NCI-H2081 (cell line): Measurements from ENCODE around the gene SPATA16.
"Not testable (repeated sequence)": the region's sequence is repeated elsewhere in the genome, so short reads cannot be mapped to it uniquely, and the experiment has no call there.

Experiments
- DNase-seq, 2 experiments: peaks; one replicate each; lab custom pipeline; 2025; lab: John Stamatoyannopoulos, UW

SPATA16 gene

DNA sequence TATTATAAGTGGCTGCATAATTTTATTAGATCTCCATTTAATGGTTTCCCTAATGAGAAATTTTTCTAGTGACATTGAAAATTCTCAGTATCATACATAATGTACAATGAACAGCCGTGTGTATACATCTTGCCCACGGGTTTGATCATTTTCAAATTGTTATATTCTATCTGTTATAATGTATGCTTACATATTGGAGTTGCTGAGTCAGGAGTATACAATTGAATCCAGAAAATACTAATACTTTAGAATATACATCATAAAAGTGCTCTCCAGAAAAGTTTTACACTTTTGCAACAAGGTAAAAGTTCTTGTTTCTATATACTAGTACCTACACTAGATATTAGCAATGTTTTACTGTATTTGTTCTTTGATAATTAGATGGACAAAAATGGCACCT lies 82.8 kb downstream of the SPATA16 start:
- no peak for DNase-seq

DNA sequence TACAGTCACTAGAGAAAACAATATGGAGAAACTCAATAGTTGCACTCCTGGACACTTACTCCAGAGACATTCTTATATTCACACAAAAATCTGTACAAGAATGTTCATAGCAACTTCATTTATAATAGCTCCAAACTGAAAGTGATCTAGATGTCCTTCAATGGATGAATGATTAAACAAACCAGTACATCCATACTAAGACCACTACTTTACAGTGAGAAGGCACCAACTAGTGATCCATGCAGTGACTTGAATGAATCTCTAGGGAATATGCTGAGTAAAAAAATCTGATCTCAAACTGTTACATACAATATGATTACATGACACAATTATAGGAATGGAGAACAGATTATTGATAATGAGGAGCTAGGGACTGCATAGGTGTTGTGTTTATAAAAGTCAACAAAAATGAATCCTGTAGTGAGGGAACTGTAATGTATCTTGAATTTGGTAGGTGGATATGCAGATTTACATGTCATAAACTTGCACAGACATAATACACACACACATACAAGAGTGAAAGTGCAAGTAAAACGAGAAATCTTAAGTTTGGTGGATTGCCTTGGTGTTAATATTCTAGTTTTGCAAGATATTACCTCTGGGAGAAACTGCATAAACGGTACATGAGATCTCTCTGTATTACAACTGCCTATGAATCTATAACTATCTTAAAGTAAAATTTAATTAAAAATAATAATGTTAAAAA lies 85.7 kb downstream of the SPATA16 start:
- no peak for DNase-seq

DNA sequence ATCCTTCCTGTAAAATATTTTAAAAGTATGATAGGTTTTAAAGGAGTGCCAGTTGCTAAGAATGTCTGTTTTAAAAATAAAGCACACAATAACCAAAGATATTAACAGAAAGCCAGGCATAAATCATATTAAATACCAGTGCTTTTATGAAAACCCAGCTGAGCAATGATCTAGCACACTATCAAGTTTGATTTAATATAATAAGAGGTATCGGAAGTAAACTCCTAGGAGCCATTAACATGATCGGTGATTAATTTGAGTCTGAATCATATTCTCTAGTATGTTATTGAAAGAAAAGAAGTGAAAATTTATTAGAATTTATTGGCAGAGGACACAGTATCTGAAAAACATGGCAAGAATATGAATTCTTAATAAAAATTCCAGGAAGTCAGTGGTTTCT lies 91.7 kb downstream of the SPATA16 start:
- DNase-seq: no peak

DNA sequence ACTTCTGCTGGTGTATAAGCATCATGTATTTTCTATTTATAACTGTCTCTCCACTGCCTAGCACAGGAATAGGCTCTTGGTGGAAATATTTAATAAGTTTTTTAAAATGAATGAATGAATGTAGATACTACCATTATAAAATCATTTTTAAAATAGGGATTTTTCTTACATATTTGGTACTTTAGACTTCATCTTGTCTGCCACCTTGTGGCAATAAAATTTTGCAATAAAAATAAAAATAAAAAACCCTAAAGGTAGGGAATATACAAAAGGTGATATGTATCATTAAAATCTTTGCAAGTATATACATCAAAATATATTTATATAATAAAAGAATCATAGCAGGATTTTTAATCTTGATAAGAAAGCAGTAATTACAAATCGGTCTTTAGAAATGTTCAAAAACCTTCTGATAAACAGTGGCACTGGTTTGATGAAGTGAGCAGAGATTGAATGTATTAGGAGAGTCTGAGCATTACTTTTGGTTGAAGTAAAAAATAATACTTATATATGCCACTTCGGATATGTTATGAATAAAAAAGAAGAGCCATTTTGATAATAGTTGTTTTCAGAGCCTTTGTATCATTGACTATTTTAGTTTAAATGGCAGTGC lies 95.2 kb downstream of the SPATA16 start:
- DNase-seq: no peak

DNA sequence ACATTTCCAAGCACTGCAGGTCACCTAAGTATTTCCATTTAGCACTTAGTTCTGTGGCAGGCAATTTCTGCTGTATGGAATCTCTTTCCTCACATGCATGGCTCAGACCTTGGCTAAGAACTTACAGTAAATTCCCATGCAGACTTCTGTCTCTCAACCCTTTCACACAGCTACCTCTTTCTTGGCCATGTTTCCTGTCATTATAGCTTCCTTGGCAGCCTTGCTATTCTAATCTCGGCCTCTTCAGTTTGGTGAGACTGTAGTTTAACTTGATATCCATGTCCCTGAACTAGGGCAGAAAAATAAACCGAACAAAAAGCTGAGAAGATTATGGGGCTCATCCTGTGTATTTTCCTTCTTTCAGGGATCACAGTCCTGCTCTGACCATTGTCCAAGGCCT lies 96.0 kb downstream of the SPATA16 start:
- no peak for DNase-seq

DNA sequence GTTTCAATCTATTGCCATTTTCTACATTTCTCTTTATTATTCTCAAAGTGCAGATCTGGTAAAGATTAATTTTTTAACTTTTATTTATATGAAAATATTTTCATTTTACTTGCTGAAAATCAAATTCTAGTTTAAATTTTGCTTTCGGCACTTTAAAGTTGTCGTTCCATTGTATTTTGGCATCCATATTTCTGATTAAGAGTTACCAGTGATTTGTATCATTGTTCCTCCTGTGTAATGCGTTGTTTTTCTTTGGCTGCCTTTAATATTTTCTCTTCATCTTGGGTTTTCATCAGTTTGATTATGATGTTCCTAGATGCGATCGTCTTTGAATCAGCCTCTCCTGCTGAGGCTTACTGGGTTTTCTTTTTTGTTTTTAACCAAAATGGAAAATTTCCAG lies 97.3 kb downstream of the SPATA16 start:
- no peak for DNase-seq

DNA sequence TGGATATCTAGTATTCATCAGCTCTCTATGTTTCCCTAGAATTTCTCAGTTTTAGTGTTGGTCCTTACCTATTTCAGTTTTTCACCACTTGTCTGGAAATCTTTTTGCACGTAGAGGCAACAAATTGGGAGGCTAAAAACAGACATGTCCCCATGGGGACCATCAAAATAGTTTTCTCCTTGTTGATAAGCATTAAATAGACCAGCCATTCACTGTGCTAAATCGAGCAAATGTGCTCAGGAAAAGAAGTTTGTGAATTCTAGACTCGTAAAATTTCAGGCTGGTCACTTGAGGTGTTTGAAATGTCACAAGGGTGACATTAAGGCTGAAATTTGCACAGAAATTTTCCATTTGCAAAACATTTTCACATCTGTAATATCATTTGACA lies 102.6 kb downstream of the SPATA16 start:
- no peak for DNase-seq

DNA sequence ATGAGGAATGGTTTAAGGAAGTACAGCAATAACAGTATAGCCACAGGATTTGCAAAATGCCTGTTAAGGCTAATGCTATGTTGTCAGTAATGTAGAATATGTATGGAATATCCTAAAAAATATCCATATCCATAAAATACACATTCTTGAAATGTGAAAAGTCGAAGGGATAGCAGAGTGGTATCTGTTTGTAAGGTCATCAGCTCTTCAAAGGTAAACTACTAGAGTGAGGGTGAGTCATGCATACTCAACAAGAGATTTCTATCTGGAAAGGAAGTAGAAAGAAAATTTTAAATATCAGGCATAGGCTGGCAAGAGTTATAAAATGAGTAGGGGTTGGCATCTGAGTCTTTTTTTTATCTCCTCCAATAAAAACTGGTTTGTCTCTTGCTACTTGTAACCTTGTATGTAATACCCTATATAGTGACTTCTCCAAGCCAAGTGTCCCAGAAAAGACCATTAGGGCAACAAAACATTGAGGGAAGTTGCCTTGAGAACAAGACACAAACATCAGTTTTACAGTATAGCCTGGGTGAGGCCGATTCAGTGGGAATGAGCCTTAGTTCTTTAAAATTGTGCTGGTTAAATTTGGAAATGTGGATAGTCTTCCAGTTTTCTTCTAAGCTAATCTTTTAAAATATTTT lies 103.1 kb downstream of the SPATA16 start:
- DNase-seq: no peak

DNA sequence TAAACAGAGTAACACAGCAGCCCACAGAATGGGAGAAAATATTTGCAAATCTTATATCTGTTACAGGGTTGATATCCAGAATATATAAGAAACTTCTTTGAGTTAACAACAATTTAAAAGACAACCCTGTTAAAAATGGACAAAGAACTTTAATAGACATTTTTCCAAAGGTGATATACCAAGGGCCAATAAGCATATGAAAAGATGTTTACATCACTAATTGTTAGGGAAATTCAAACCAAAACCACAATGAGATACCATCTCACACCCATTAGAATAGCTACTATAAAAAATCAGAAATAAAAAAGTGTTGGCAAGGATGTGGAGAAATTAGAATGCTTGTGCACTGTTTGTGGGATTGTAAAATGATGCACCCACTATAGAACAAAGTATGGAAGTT lies 110.8 kb downstream of the SPATA16 start:
- DNase-seq: no peak

DNA sequence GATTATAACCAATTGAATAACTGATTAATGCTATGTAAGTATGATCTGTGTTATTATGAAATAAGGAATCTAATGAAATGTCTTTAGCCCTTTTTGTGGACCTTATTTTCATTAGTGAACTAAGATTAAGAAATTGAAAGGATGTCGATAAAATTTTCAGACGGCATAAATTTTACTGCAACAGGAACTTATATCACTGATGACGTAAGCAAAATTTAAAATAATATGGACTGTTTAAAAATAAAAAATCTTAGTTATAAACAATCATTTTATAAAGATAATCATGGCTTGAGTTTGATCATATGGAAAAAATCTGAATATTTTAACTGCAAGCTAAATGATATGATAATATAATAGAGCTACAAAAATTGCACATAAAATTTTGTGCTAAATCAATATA lies 112.7 kb downstream of the SPATA16 start:
- DNase-seq: no peak

DNA sequence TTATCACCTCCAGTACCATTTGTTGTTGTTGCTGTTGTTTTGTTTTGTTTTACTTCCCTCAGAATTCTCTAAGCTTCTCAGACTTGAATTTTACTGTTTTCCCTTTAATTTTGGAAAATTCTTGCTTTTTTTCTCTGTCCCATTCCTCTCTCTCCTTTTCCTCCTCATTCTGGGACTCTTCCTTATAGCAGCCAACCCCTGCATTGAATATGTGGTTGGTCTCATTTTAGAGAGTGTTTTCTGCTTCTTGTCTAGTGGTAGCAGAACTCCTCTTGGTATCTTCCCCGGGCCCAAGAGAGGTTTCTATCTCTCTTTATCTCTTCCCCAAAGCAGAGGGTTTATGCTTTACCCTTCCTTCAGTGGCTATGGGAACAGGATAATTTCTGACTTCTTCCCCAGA lies 113.6 kb downstream of the SPATA16 start:
- no peak for DNase-seq

DNA sequence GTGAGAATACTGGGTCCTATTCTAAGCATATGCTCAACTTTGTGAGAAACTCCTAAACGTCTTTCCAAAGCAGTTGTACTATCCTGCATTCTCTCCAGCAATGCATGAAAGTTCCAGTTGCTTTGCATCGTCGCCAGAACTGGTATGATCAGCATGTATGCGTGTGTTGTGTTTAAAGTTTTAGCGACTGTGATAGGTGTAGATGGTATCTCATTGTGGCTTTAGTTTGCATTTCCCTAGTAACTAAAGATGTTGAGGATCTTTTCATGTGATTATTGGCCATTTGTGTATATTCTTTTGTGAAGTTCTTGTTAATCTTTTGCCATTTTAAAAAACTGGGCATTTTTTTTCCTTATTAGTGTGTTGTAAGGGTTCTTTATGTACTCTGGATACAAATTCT lies 115.1 kb downstream of the SPATA16 start:
- no peak for DNase-seq

DNA sequence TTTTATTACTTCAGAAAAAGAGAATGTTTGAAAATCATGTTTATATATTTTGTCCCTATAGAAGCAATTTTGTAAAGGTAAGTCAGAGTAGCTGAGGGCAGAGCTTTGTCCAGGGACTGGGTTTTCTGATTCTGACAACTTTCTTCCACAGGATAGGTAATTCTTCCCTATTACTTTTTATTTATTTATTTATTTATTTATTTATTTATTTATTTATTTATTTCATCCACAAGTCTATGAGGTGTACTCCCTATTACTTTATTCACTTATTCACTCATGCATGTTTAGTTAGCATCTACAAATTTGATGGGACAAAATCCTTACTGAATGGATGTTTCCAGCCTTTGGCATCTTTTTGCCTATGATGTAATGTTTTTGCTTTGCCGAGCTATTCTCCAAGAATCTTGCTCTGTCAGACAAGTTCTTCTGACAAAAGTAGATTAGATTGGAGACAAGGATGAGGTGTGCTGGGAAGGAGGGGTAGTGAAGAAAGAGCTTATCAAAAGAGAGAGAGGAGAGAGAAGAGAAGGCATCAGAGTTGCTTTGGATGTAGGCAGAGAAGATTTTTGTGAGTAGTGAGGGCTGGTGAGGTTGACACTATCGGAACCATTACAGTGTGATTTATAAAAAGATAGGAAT lies 119.4 kb downstream of the SPATA16 start:
- no peak for DNase-seq

DNA sequence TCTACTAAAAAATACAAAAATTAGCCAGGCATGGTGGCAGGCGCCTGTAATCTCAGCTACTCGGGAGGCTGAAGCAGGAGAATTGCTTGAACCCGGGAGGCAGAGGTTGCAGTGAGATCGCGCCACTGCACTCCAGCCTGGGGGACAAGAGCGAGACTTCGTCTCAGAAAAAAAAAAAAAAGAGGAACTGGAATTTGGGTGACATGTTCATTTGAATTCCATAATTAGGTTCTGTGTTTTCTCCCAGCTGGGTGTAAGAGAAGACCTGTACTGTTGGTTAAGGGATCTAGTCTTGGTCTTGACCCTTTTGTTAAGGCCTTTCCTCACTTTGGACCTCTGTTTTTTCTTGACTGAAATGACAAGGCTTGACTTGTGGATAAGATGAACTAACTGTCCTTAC lies 120.9 kb downstream of the SPATA16 start:
- DNase-seq: not testable (repeated sequence)

DNA sequence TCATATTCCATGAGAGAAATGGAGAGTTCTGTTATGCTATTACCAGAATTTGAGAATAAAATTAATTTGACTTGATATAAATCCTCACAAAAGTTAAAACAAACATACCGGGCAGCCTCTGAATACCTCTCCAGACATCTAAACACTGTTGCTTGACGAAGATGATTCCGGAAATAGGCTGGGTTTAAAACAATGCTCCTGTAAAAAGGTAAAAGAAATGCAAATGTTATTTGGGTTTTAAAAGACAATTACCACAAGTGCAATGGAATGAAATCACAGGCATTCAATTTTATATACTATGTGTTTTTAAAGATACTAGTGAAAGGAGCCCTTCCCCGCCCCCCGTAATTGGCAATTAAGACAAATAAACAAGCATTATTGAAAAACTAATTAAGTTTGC lies 121.7 kb downstream of the SPATA16 start:
- no peak for DNase-seq

DNA sequence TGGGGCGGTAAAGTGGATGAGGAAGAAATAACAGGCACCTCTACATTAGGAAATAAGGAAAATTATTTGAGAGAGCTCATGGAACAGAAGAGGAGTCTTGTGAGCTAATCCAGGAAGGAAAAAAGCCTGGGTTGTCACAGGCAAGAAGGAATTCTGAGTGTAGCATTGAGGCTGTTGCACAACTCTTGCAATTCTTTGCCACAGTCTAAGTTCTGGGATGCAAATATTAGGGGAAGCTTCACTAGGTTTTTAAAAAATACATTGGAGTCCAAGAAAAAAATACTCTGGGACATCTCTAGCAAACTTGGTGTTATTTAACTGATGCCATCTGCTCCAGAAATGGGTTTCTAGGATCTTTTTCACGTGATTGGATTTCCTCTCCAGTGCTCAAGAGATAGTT lies 122.3 kb downstream of the SPATA16 start:
- no peak for DNase-seq

DNA sequence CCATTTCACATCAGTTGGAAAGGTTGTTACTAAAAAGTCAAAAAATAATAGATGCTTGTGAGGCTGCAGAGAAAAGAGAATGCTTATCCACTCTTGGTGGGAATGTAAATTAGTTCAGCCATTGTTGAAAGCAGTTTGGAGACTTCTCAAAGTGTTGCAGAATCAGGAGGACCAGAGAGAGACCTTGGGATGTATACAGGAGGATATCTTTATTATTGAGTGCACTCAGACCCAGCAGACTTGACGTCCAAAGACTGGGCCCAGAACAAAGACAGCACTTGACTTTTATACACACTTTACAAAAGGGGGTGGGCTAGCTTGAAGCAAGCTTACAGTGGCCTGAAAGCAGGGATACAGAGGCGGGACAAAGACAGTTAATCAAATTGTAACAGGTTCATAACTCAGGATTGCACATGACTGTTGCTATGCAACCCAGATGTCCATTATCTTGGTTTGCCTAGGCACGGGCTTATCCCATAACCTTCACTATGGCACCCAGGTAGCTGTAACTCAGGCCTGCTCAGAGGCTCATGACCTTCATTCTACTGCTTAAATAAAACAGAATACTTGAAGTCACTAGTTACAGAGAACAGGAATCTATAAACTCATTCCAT lies 127.7 kb downstream of the SPATA16 start:
- no peak for DNase-seq

DNA sequence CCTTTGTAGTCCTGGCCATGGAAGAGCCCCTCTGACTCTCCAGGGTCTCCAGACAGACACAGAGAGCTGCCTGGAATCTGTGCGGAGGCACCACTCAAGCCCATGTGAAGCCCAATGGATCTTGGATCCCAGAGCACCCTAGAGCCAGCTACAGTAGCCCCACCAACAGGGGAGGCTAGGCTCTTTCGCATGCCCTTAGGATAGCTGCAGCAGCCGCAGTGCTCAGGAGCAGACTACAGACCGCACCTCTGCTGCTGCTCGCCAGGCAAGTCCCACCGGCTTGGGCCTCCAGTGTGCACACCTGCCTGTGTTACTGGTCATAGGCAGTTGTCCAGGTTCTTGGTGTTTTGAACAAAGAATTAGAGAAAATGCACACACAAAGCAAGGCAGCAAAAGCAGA lies 131.6 kb downstream of the SPATA16 start:
- no peak for DNase-seq

DNA sequence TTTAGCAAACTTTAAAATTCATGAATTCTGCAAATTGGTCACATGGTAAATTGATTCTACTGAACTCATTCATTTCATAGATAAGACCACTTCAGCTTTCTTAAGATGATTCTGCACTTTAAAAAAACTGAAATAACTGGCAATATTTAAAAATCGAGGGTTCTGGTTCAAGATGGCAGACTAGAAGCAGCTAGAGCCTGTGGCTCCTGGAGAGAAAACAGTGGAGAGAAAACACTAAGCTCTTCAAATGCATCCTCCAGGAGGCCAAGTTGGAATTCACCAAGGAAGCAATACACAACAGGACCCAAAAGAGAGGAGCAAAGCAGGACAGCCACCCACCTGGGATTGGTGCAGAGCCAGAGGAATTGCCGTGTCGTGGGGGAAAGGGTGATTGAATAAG lies 132.1 kb downstream of the SPATA16 start:
- no peak for DNase-seq

DNA sequence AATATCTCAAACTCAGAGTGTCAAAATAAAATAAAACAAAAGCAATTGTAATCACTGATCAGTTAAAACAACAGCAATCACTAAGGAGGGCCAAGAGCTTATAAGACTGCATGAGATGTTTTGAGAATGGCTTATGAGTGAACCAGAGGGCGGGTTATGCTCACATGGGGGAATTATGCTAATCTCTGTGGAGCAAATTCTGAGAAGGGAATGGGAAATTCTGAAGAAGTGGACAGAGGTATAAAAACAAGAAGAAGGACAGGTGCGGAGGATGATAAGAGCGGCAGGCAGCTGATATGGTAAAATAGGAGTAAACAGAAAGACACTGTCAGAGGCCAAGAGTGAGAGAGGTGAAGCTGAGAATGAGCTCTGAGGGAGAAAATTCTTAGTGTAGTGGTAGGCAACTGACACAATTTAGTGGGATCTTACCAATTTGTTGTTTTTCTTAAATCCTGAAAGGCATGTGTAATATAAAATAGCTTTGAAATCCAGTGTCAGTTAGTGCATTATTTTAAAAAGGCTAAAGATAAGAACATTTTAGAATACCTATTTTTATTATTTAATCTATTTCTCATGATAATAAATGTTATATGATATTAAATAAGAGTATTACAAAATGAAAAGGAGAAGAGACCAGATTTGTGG lies 133.8 kb downstream of the SPATA16 start:
- DNase-seq: no peak

DNA sequence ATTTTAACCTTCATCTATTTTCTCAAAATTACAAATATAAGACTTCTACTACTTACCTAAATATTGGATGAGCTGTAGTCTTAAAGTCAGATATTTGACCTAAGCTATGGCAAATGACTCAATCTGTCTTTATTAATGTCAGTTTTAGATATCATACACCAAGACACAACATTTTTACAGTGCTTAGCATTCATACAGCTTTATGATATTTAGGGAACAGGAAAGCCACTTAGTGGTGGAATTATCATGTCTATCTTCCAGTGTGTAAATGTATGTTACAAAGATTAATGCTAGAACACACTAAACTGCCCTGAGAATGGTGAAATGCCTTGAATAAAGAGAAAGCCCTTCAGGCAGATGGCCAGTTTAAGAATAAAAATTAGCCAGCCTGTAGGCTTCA lies 135.0 kb downstream of the SPATA16 start:
- no peak for DNase-seq

DNA sequence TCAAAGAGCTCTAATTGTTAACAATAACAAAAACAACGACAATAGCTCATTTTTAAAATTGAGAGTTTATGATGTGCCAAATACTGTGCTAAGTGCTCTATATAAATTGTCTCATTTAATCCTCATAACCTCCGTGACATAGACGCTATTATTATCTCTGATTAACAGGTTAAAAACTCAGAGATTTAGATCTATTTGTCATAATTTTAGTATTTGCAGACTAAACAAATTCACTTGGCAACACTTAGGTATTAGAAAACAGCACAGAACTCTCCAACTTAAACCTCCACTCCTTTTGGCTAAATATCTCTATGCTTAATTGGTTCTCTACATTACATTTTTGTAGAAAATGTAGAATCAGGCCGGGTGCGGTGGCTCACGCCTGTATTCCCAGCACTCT lies 136.4 kb downstream of the SPATA16 start:
- DNase-seq: no peak
